Activated CD8-positive, alpha-beta T cell treated with anti-CD3 and anti-CD28 coated beads for 36 hours (primary cell): ENCODE results near the gene SNRK. TPM values are rescaled to one million over a fixed set of nuclear protein-coding genes. Genes with fewer than 3 reads are reported as not detected.

Experiments
- ATAC-seq: fragments of 200-7000 bp; cut with Tn5 transposase; one replicate; pipeline ENCODE4 v1.10.0; 2021; ENCODE audit warnings: mild to moderate bottlenecking, moderate library complexity
- CTCF ChIA-PET: fragments of 350-600 bp; sonication (Branson Sonifier 250); formaldehyde crosslinking; loops from one replicate; lab custom pipeline; 2021; ENCODE audit warnings: antibody characterized with exemption; lab: Charles Lee
- POLR2A ChIA-PET: fragments of 350-600 bp; sonication (Branson Sonifier 250); formaldehyde crosslinking; loops from one replicate; lab custom pipeline; 2021; ENCODE audit warnings: antibody characterized with exemption; lab: Charles Lee
- DNase-seq: peaks from one replicate; pipeline ENCODE4 v3.0.0-alpha.2; 2020
- H3K27ac Mint-ChIP-seq: one replicate; pipeline ENCODE4 v1.8.0; 2021; ENCODE audit warnings: mild to moderate bottlenecking, mixed read lengths
- H3K27me3 Mint-ChIP-seq: one replicate; pipeline ENCODE4 v1.8.0; 2021; ENCODE audit warnings: mixed read lengths
- H3K36me3 Mint-ChIP-seq: one replicate; pipeline ENCODE4 v1.8.0; 2021; ENCODE audit warnings: low read depth, mixed read lengths
- H3K4me1 Mint-ChIP-seq: one replicate; pipeline ENCODE4 v1.8.0; 2021; ENCODE audit warnings: low read depth, mixed read lengths
- H3K4me3 Mint-ChIP-seq: one replicate; pipeline ENCODE4 v1.8.0; 2021; ENCODE audit warnings: mild to moderate bottlenecking, moderate library complexity, mixed read lengths
- H3K9me3 Mint-ChIP-seq: one replicate; pipeline ENCODE4 v1.8.0; 2021; ENCODE audit warnings: mixed read lengths
- CTCF ChIP-seq: fragments of 200-600 bp; IDR thresholded peaks from one replicate; pipeline ENCODE4 v1.8.0; 2022; ENCODE audit warnings: antibody characterized with exemption, mild to moderate bottlenecking
- intact Hi-C: fragments of 100-400 bp; cut with micrococcal nuclease; formaldehyde crosslinking; loops from one replicate; pipeline ENCODE4 v1.10.0; 2022
- total RNA-seq, 2 experiments: library from RNA; stranded (reverse); gene quantifications; one replicate each; pipeline ENCODE4 v1.2.3, GENCODE V29; 2021

SNRK gene
- total RNA-seq, 2 experiments from 2014 or later, result 28.9 to 29.2 TPM

GRCh38 chr3:43244694-43245093 is 41.6 kb upstream of the SNRK start:
- Mint-ChIP-seq H3K36me3 (peaks cover 1% of the 10 kb centered on the region), H3K4me3 (no peak overlapping the region)
- intact Hi-C loops, result no loop called here

GRCh38 chr3:43246976-43247375 is 39.4 kb upstream of the SNRK start:
- no peak for TF ChIP-seq CTCF
- CTCF ChIA-PET, result interaction anchor here (0.6 to 2.7 kb wide), 2 partner anchors 19 to 131 kb away, joined by 3 to 7 read pairs; no protein-coding TSS in a partner anchor
- DNase-seq, result no peak
- peak; percentile 26 for ATAC-seq
- intact Hi-C loops, result no loop called here
- H3K9me3 Mint-ChIP-seq, result peaks cover 1% of the 10 kb centered on the region
- H3K4me1 Mint-ChIP-seq, result peaks cover 53% of the 10 kb centered on the region
- H3K27me3 Mint-ChIP-seq, result no peaks in the 10 kb centered on the region
- H3K36me3 Mint-ChIP-seq, result no peaks in the 10 kb centered on the region
- POLR2A ChIA-PET, result no interaction called here
- H3K4me3 Mint-ChIP-seq, result no peak overlapping the region
- no peak overlapping the region for H3K27ac Mint-ChIP-seq

More at GRCh38 chr3:43244694-43245093, 41.6 kb upstream of the SNRK start:
- no peak for DNase-seq
- ChIA-PET POLR2A (interaction anchor here (1.7 kb wide), 1 partner anchor 11 kb away, joined by 6 read pairs; no protein-coding TSS in a partner anchor), CTCF (interaction anchor here (0.7 to 2.7 kb wide), 4 partner anchors 10 to 133 kb away, joined by 3 to 7 read pairs (median 5); partner anchors contain the start of gene SNRK)
- Mint-ChIP-seq H3K4me1 (peaks cover 54% of the 10 kb centered on the region), H3K9me3 (peaks cover 1% of the 10 kb centered on the region), H3K27ac (no peak overlapping the region), H3K27me3 (no peaks in the 10 kb centered on the region)
- no peak for ATAC-seq
- TF ChIP-seq CTCF, result no peak

- POLR2A ChIA-PET, result interaction anchor here (0.6 kb wide), 1 partner anchor 20 kb away, joined by 3 read pairs; no protein-coding TSS in a partner anchor
- Mint-ChIP-seq H3K4me3 (no peak overlapping the region), H3K36me3 (no peaks in the 10 kb centered on the region), H3K9me3 (no peaks in the 10 kb centered on the region), H3K4me1 (peaks cover 51% of the 10 kb centered on the region), H3K27ac (no peak overlapping the region), H3K27me3 (no peaks in the 10 kb centered on the region)
- CTCF ChIA-PET, result interaction anchor here (0.6 to 0.9 kb wide), 2 partner anchors 9 to 18 kb away, joined by 3 read pairs; no protein-coding TSS in a partner anchor
- intact Hi-C loops, result no loop called here
- TF ChIP-seq CTCF, result no peak
- DNase-seq, result no peak
- no peak for ATAC-seq
Measured at GRCh38 chr3:43247561-43248184, 38.7 kb upstream of the SNRK start.

- no peak for TF ChIP-seq CTCF
- no peak for ATAC-seq
- H3K4me1 Mint-ChIP-seq, result peaks cover 46% of the 10 kb centered on the region
- ChIA-PET CTCF (interaction anchor here (0.9 kb wide), 1 partner anchor 9 kb away, joined by 3 read pairs; no protein-coding TSS in a partner anchor), POLR2A (interaction anchor here (0.6 kb wide), 1 partner anchor 20 kb away, joined by 3 read pairs; no protein-coding TSS in a partner anchor)
- no peaks in the 10 kb centered on the region for H3K9me3 Mint-ChIP-seq
- no peak for DNase-seq
- no peak overlapping the region for H3K4me3 Mint-ChIP-seq
- no peaks in the 10 kb centered on the region for H3K27me3 Mint-ChIP-seq
- no peak overlapping the region for H3K27ac Mint-ChIP-seq
- H3K36me3 Mint-ChIP-seq, result no peaks in the 10 kb centered on the region
- intact Hi-C loops, result no loop called here
Measured at GRCh38 chr3:43248185-43248583, 38.2 kb upstream of the SNRK start.

GRCh38 chr3:43248973-43249372 is 37.4 kb upstream of the SNRK start:
- ATAC-seq, result no peak
- H3K9me3 Mint-ChIP-seq, result no peaks in the 10 kb centered on the region
- H3K4me1 Mint-ChIP-seq, result peaks cover 38% of the 10 kb centered on the region
- no peaks in the 10 kb centered on the region for H3K27me3 Mint-ChIP-seq
- no peak overlapping the region for H3K27ac Mint-ChIP-seq
- ChIA-PET CTCF (no interaction called here), POLR2A (no interaction called here)
- intact Hi-C loops, result no loop called here
- no peaks in the 10 kb centered on the region for H3K36me3 Mint-ChIP-seq
- no peak overlapping the region for H3K4me3 Mint-ChIP-seq
- no peak for DNase-seq
- no peak for TF ChIP-seq CTCF
